MM.1S (cell line): Measurements from ENCODE around the gene PDPN.

Experiments
- DNase-seq: peaks from one replicate; pipeline ENCODE4 v3.0.0-alpha.2; 2015
- H2AFZ ChIP-seq: fragments of 300-600 bp; sonication (generic); 2 replicates; pipeline ENCODE4 v1.6.0; 2016; ENCODE audit warnings: antibody characterized with exemption, low read length
- H3F3A ChIP-seq: fragments of 300-600 bp; sonication (generic); 2 replicates; pipeline ENCODE4 v1.6.1; 2016; ENCODE audit warnings: mild to moderate bottlenecking, antibody characterized with exemption, low read length, moderate library complexity, mixed read lengths; ENCODE audit not compliant: insufficient read depth
- H3K27ac ChIP-seq: fragments of 300-600 bp; sonication (generic); 2 replicates; pipeline ENCODE4 v1.5.1; 2016; ENCODE audit warnings: mild to moderate bottlenecking, low read length
- H3K27me3 ChIP-seq: fragments of 300-600 bp; sonication (generic); replicated peaks from 2 replicates; pipeline ENCODE4 v1.6.0; 2016; ENCODE audit warnings: low read length; ENCODE audit not compliant: insufficient read depth
- H3K36me3 ChIP-seq: fragments of 300-600 bp; sonication (generic); replicated peaks from 2 replicates; pipeline ENCODE4 v1.6.1; 2016; ENCODE audit warnings: mild to moderate bottlenecking, low read length, mixed read lengths; ENCODE audit not compliant: insufficient read depth
- H3K4me1 ChIP-seq: fragments of 300-600 bp; sonication (generic); 2 replicates; pipeline ENCODE4 v1.6.1; 2016; ENCODE audit warnings: low read length, mixed read lengths
- H3K4me2 ChIP-seq: fragments of 300-600 bp; sonication (generic); 2 replicates; pipeline ENCODE4 v1.6.0; 2016; ENCODE audit warnings: low read depth, low read length
- H3K4me3 ChIP-seq: fragments of 300-600 bp; sonication (generic); 2 replicates; pipeline ENCODE4 v1.5.1; 2016; ENCODE audit warnings: low read length, mixed read lengths
- H3K79me2 ChIP-seq: fragments of 300-600 bp; sonication (generic); 2 replicates; pipeline ENCODE4 v1.6.1; 2016; ENCODE audit warnings: mixed run types, low read length, mixed read lengths
- H3K9ac ChIP-seq: fragments of 300-600 bp; sonication (generic); 2 replicates; pipeline ENCODE4 v1.6.1; 2016; ENCODE audit warnings: low read length, mixed read lengths
- H3K9me2 ChIP-seq: fragments of 300-600 bp; sonication (generic); replicated peaks from 2 replicates; pipeline ENCODE4 v1.6.1; 2016; ENCODE audit warnings: mild to moderate bottlenecking, low read length, mixed read lengths; ENCODE audit not compliant: insufficient read depth
- H3K9me3 ChIP-seq: fragments of 300-600 bp; sonication (generic); replicated peaks from 2 replicates; pipeline ENCODE4 v1.6.1; 2016; ENCODE audit warnings: mild to moderate bottlenecking, low read length, mixed read lengths; ENCODE audit not compliant: insufficient read depth
- H4K20me1 ChIP-seq: fragments of 300-600 bp; sonication (generic); 2 replicates; pipeline ENCODE4 v1.6.1; 2016; ENCODE audit warnings: mild to moderate bottlenecking, low read length, moderate library complexity, mixed read lengths; ENCODE audit not compliant: insufficient read depth
- CTCF ChIP-seq: fragments of 300-600 bp; sonication (generic); IDR thresholded peaks from 2 replicates; pipeline ENCODE4 v1.5.1; 2016; ENCODE audit warnings: antibody characterized with exemption, low read length, mixed read lengths
- EZH2 ChIP-seq: fragments of 300-600 bp; sonication (generic); optimal IDR thresholded peaks from 2 replicates; pipeline ENCODE3; 2017; ENCODE audit warnings: low read depth, mild to moderate bottlenecking, antibody characterized with exemption, low read length, mixed read lengths
- EZH2phosphoT487 ChIP-seq: fragments of 300-600 bp; sonication (generic); IDR thresholded peaks from 2 replicates; pipeline ENCODE4 v1.6.1; 2018; ENCODE audit warnings: antibody characterized with exemption, low read length

The PDPN gene

GRCh38 chr1:13541435-13542215, 42.0 kb upstream of the PDPN start:
- Histone ChIP-seq H3K27ac (no peak overlapping the region), H3K9ac (no peak overlapping the region), H3K4me1 (0 out of 2 replicates have a peak, but pooled peaks cover 6% of the 10 kb centered on the region), H3K9me3 (no peaks in the 10 kb centered on the region), H3K4me2 (no peak overlapping the region; the same call in 1 of the 2 replicates), H3F3A (no peaks in the 10 kb centered on the region), H3K79me2 (no peaks in the 10 kb centered on the region), H3K36me3 (no peaks in the 10 kb centered on the region), H4K20me1 (no peaks in the 10 kb centered on the region), H3K27me3 (no peaks in the 10 kb centered on the region), H3K4me3 (no peak overlapping the region), H3K9me2 (no peaks in the 10 kb centered on the region), H2AFZ (peak overlapping the region; percentile 55)
- TF ChIP-seq EZH2phosphoT487 (no peak), EZH2 (no peak), CTCF (no peak)
- DNase-seq = peak; percentile 39

DNA sequence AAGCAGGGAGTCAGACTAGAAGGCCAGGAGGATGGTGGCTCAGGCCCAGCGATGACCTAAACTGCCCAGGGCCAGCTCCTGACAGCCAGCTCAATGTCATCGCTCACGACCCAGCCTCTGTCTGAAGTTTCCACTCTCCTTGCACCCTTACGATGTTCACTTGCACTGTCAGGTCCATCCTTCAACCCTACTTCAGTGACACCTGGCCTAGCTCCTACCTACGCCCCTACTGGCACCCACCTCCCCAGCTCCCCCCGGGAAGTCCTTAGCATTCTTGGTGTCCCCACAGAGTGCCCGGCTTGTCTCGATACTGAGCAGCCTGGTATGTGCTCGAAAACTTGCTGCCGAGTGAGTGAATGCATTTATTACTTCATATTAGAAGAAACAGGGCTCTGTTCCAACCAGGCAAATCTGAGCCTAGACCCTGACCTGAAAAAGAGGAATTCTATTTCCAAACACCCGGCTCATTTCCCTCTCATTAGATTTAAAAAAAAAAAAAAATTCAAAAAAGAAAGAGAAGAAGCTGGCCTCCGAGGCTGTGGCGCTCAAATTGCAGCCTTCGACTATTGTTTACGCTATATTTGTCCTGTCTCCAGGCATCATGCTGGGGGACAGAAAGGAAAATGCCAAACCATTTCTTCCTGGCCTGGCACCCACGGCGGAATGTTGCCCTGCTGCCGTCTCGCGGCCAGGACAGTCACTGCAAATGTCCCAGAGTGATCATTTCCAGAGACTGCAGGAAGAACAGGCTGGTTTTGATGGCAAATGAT, 40.0 kb upstream of the PDPN start:
- Histone ChIP-seq H3K36me3 (no peaks in the 10 kb centered on the region), H3K4me3 (no peak overlapping the region), H4K20me1 (no peaks in the 10 kb centered on the region), H3K9me2 (no peaks in the 10 kb centered on the region), H3K4me2 (no peak overlapping the region), H2AFZ (no peak overlapping the region), H3K9me3 (no peaks in the 10 kb centered on the region), H3K27me3 (no peaks in the 10 kb centered on the region), H3K79me2 (no peaks in the 10 kb centered on the region), H3K27ac (no peak overlapping the region), H3F3A (no peaks in the 10 kb centered on the region), H3K4me1 (0 out of 2 replicates have a peak, but pooled peaks cover 6% of the 10 kb centered on the region), H3K9ac (no peak overlapping the region)
- no peak for TF ChIP-seq CTCF
- no peak for TF ChIP-seq EZH2
- no peak for TF ChIP-seq EZH2phosphoT487
- DNase-seq = no peak

GRCh38 chr1:13544221-13544556, 39.4 kb upstream of the PDPN start:
- no peaks in the 10 kb centered on the region for H3K9me2 ChIP-seq
- H3K9ac ChIP-seq = no peak overlapping the region

More at GRCh38 chr1:13544221-13544556, 39.4 kb upstream of the PDPN start:
- no peaks in the 10 kb centered on the region for H4K20me1 ChIP-seq
- H2AFZ ChIP-seq = no peak overlapping the region
- H3K4me1 ChIP-seq = 0 out of 2 replicates have a peak, but pooled peaks cover 6% of the 10 kb centered on the region
- no peaks in the 10 kb centered on the region for H3F3A ChIP-seq
- H3K27me3 ChIP-seq = no peaks in the 10 kb centered on the region
- no peak for DNase-seq
- TF ChIP-seq EZH2 (no peak), CTCF (no peak), EZH2phosphoT487 (no peak)
- H3K36me3 ChIP-seq = no peaks in the 10 kb centered on the region
- no peak overlapping the region for H3K27ac ChIP-seq
- no peak overlapping the region for H3K4me3 ChIP-seq
- no peaks in the 10 kb centered on the region for H3K9me3 ChIP-seq
- no peaks in the 10 kb centered on the region for H3K79me2 ChIP-seq
- H3K4me2 ChIP-seq = no peak overlapping the region
